Breast epithelium (tissue), 4 donors: ENCODE measurements around the gene DHCR7. TPM values are rescaled to one million over a fixed set of nuclear protein-coding genes. Genes with fewer than 3 reads are reported as not detected.

Experiments used
- DNase-seq, 2 donors: peaks; one replicate each; pipeline ENCODE4 v3.0.0-alpha.2; 2019; ENCODE audit warnings: low spot score in 2 of 2
- H3K27ac ChIP-seq, 2 donors: fragments of 200-600 bp; sonication (generic) in 1 of 2; one replicate each; pipeline ENCODE4 v1.5.1; 2016 to 2019; ENCODE audit warnings: mild to moderate bottlenecking in 1 of 2
- H3K27me3 ChIP-seq, 2 donors: fragments of 200-600 bp; sonication (generic) in 1 of 2; one replicate each; pipeline versions ENCODE4 v1.5.1 to v1.6.0; 2017 to 2019; ENCODE audit warnings: control low read depth in 1 of 2, mild to moderate bottlenecking in 1 of 2
- H3K36me3 ChIP-seq: fragments of 200-600 bp; one replicate; pipeline ENCODE4 v1.5.1; 2019
- H3K4me1 ChIP-seq, 2 donors: fragments of 200-600 bp; sonication (generic); one replicate each; pipeline ENCODE4 v1.5.1; 2016 to 2019; ENCODE audit warnings: control low read depth in 1 of 2
- H3K4me3 ChIP-seq, 3 donors: fragments of 200-600 bp; sonication (generic); 1 replicate in 2 of 3; 2 replicates in 1 of 3; pipeline ENCODE4 v1.5.1; 2016 to 2019; ENCODE audit warnings: mild to moderate bottlenecking in 3 of 3, moderate library complexity in 2 of 3
- H3K9me3 ChIP-seq, 2 donors: fragments of 200-600 bp; sonication (generic) in 1 of 2; one replicate each; pipeline ENCODE4 v1.5.1; 2016 to 2019; ENCODE audit warnings: control low read depth in 1 of 2
- CTCF ChIP-seq, 3 donors: fragments of 450-650 bp; IDR thresholded peaks; one replicate each; pipeline ENCODE4 v1.5.1; 2016 to 2017; ENCODE audit warnings: antibody characterized with exemption in 3 of 3, mild to moderate bottlenecking in 3 of 3, moderate library complexity in 3 of 3
- POLR2A ChIP-seq: fragments of 450-650 bp; IDR thresholded peaks from one replicate; pipeline ENCODE4 v1.6.1; 2016; ENCODE audit warnings: antibody characterized with exemption, mild to moderate bottlenecking, moderate library complexity
- POLR2AphosphoS5 ChIP-seq, 3 donors: sonication (generic); formaldehyde crosslinking; IDR thresholded peaks; one replicate each; pipeline ENCODE4 v1.6.1; 2017; ENCODE audit warnings: antibody characterized with exemption in 3 of 3
- intact Hi-C: fragments of 100-400 bp; cut with DNase I; formaldehyde crosslinking; loops from one replicate; pipeline ENCODE4 v1.15.1; 2023; ENCODE audit warnings: low total_unique reads
- total RNA-seq, 3 donors: library from RNA; depleted of rRNA; stranded (reverse); fragments of >200 nt; gene quantifications; one replicate each; pipeline ENCODE4 v1.1.0, GENCODE V29; 2016

The DHCR7 gene
- total RNA-seq, 3 donors from 2014 or later: 14.7 to 31.7 (median 25.2) TPM

- intact Hi-C loops: no loop called here
- Histone ChIP-seq H3K27ac (no peak overlapping the region), H3K4me1 (no peaks in the 10 kb centered on the region), H3K36me3 (no peaks in the 10 kb centered on the region), H3K4me3 (no peak overlapping the region), H3K9me3 (no peaks in the 10 kb centered on the region), H3K27me3 (peaks cover 0 to 18% of the 10 kb centered on the region in 2 donors)
- TF ChIP-seq CTCF (IDR thresholded peaks at IDR 0.05) (no peak), POLR2AphosphoS5 (IDR thresholded peaks at IDR 0.05) (no peak), POLR2A (no peak)
- DNase-seq: no peak
These were observed 53.0 kb downstream of the DHCR7 start for GRCh38 chr11:71395263-71395560.

DNA sequence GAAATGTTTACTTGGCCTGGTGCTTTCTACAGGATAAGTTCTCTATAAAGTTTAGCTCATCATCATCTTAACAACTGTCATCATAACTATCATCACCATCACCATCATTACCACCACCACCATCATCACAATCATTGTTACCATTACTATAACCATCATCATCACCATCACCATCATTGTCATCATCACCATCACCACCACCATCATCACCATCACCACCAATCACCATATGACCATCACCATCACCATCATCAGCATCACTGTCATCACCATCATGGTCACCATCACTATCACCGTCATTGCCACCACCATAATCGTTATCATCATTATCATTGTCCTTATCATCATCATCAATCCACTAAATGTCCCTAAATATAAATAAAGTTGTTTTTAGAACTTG is 54.9 kb downstream of the DHCR7 start:
- Histone ChIP-seq H3K9me3 (no peaks in the 10 kb centered on the region), H3K36me3 (no peaks in the 10 kb centered on the region), H3K4me3 (no peak overlapping the region), H3K27me3 (peaks cover 0 to 18% of the 10 kb centered on the region in 2 donors), H3K27ac (no peak overlapping the region), H3K4me1 (no peaks in the 10 kb centered on the region)
- TF ChIP-seq POLR2A (no peak), POLR2AphosphoS5 (IDR thresholded peaks at IDR 0.05) (no peak), CTCF (IDR thresholded peaks at IDR 0.05) (no peak)
- DNase-seq: no peak
- intact Hi-C loops: no loop called here

DNA sequence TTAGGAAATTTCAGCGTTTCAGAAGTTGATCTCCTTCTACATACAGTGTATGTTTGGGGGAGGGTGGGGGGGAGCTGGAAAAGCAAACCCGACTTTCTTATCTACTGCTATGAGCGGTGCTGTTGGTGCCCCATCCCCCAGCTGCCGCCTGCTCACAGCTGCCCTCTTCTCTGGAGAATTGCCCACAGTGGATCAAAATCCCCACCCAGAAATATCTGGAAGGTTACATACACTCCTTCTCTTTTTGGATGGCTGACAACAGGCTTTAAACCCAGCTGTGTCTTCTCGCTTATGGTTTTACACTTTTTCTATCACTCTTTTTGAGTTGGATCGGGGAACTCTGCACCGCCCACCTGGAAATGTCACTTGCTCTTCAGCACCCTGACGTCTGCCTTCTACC is 56.4 kb downstream of the DHCR7 start:
- no peak for DNase-seq
- Histone ChIP-seq H3K4me1 (no peaks in the 10 kb centered on the region), H3K27me3 (peaks cover 0 to 18% of the 10 kb centered on the region in 2 donors), H3K9me3 (no peaks in the 10 kb centered on the region), H3K36me3 (no peaks in the 10 kb centered on the region), H3K4me3 (no peak overlapping the region), H3K27ac (no peak overlapping the region)
- intact Hi-C loops: no loop called here
- TF ChIP-seq POLR2AphosphoS5 (IDR thresholded peaks at IDR 0.05): no peak
- no peak for TF ChIP-seq CTCF (IDR thresholded peaks at IDR 0.05)
- no peak for TF ChIP-seq POLR2A

DNA sequence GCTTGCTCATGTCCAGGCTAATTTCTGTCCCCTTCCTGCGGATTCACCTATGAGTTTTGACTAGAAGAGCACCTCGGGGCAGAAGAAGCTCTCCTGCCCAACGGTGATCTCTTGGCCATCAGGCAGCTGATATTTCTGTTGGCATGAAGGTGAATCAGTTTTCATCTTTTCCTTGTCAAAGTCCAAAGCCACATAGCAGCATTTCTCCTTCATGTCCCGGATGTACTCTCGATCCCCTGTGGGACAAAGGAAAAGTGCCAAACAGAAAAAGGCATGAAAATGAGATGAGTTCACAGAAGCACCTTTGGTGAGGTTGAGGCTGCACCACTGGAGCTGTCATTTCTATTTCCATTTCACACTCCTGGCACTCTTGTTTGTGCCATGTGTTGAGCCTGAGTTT is 56.8 kb downstream of the DHCR7 start:
- TF ChIP-seq POLR2A (no peak), CTCF (IDR thresholded peaks at IDR 0.05) (no peak), POLR2AphosphoS5 (IDR thresholded peaks at IDR 0.05) (no peak)
- H3K4me3 ChIP-seq: no peak overlapping the region
- intact Hi-C loops: no loop called here
- peaks cover 0 to 18% of the 10 kb centered on the region in 2 donors for H3K27me3 ChIP-seq
- H3K36me3 ChIP-seq: no peaks in the 10 kb centered on the region
- no peak overlapping the region for H3K27ac ChIP-seq
- H3K4me1 ChIP-seq: no peaks in the 10 kb centered on the region
- no peaks in the 10 kb centered on the region for H3K9me3 ChIP-seq
- DNase-seq: no peak

DNA sequence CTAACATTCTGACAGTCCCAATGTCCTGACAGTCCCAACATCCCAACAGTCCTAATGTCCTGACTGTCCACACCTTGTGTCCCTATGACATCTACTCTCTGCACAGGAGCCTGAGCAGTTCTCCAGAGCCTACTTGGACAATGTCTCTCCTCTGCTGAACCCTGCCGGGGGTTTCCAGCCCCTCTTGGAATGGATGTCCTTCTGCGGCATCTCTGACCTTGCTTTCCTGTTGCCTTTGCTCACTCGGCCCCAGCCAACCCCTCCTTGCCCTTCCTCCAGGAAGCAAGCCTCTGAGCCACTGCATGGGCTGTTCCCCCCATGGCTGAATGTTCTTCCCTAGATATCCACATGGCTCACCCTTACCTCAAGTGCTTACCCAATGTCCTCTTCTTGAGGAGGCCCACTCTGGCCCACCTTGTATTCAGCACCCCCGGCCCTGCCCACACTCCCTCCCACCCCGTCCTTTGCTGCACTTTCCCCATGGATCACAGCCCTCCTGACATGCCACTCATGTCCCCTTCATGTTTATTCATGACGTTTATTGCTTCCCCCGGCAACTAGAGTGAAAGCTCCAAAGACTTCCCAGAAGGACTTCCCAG is 59.5 kb downstream of the DHCR7 start:
- H3K27ac ChIP-seq: no peak overlapping the region
- intact Hi-C loops: no loop called here
- H3K4me3 ChIP-seq: no peak overlapping the region
- H3K27me3 ChIP-seq: peaks cover 0 to 17% of the 10 kb centered on the region in 2 donors
- no peak for DNase-seq
- TF ChIP-seq POLR2AphosphoS5 (IDR thresholded peaks at IDR 0.05) (no peak), POLR2A (no peak), CTCF (IDR thresholded peaks at IDR 0.05) (no peak)
- no peaks in the 10 kb centered on the region for H3K4me1 ChIP-seq
- H3K36me3 ChIP-seq: no peaks in the 10 kb centered on the region
- H3K9me3 ChIP-seq: no peaks in the 10 kb centered on the region
